NCI-H82 treated with DMSO at 0.1 percent for 48 hours (cell line): ENCODE results near the gene IL1RN.

ENCODE experiments used
- DNase-seq: peaks from one replicate; lab custom pipeline; 2025; ENCODE audit not compliant: unreplicated experiment; lab: John Stamatoyannopoulos, UW

IL1RN gene

GRCh38 chr2:113127646-113128570 lies 510 bp downstream of the IL1RN start:
- DNase-seq, result no peak

GRCh38 chr2:113129519-113130078 lies 2.2 kb downstream of the IL1RN start:
- DNase-seq, result no peak

GRCh38 chr2:113131352-113132185 lies 4.2 kb downstream of the IL1RN start:
- DNase-seq, result no peak

- no peak for DNase-seq
Measured at GRCh38 chr2:113132414-113133021, 5.1 kb downstream of the IL1RN start.

GRCh38 chr2:113133704-113134598 lies 6.6 kb downstream of the IL1RN start:
- DNase-seq, result no peak

- no peak for DNase-seq
Measured at GRCh38 chr2:113134717-113135116, 7.3 kb downstream of the IL1RN start.

- DNase-seq, result no peak
Measured at GRCh38 chr2:113135317-113135716, 7.9 kb downstream of the IL1RN start.

- DNase-seq, result peak; percentile 83
Measured at GRCh38 chr2:113136828-113137775, 9.7 kb downstream of the IL1RN start.

- no peak for DNase-seq
Measured at GRCh38 chr2:113137827-113138226, 10.4 kb downstream of the IL1RN start.

GRCh38 chr2:113138428-113139322 lies 11.3 kb downstream of the IL1RN start:
- peak; percentile 70 for DNase-seq

GRCh38 chr2:113141451-113141850 lies 14.1 kb downstream of the IL1RN start:
- DNase-seq, result no peak

- DNase-seq, result no peak
Measured at GRCh38 chr2:113142290-113142689, 14.9 kb downstream of the IL1RN start.

GRCh38 chr2:113144259-113144658 lies 16.9 kb downstream of the IL1RN start:
- no peak for DNase-seq

GRCh38 chr2:113148606-113149552 lies 21.5 kb downstream of the IL1RN start:
- DNase-seq, result no peak

GRCh38 chr2:113149553-113150257 lies 22.3 kb downstream of the IL1RN start:
- DNase-seq, result no peak

- DNase-seq, result no peak
Measured at GRCh38 chr2:113150258-113150601, 22.8 kb downstream of the IL1RN start.
